H4 (cell line): ENCODE results near the gene VGF. TPM values are rescaled to one million over a fixed set of nuclear protein-coding genes. Genes with fewer than 3 reads are reported as not detected.
"Not testable (repeated sequence)": the region's sequence is repeated elsewhere in the genome, so short reads cannot be mapped to it uniquely, and the experiment has no call there.

Experiments used
- DNase-seq: peaks from one replicate; pipeline ENCODE4 v3.0.0-alpha.2; 2015; ENCODE audit warnings: low spot score
- total RNA-seq: library from RNA; depleted of rRNA; stranded (reverse); fragments of >200 nt; shearing (Covaris generic); gene quantifications from 2 replicates; pipeline ENCODE4 v1.2.3, GENCODE V29; 2014; rRNA removed

Gene VGF
- total RNA-seq: 3.6 and 7.1 TPM in 2 replicates

DNA sequence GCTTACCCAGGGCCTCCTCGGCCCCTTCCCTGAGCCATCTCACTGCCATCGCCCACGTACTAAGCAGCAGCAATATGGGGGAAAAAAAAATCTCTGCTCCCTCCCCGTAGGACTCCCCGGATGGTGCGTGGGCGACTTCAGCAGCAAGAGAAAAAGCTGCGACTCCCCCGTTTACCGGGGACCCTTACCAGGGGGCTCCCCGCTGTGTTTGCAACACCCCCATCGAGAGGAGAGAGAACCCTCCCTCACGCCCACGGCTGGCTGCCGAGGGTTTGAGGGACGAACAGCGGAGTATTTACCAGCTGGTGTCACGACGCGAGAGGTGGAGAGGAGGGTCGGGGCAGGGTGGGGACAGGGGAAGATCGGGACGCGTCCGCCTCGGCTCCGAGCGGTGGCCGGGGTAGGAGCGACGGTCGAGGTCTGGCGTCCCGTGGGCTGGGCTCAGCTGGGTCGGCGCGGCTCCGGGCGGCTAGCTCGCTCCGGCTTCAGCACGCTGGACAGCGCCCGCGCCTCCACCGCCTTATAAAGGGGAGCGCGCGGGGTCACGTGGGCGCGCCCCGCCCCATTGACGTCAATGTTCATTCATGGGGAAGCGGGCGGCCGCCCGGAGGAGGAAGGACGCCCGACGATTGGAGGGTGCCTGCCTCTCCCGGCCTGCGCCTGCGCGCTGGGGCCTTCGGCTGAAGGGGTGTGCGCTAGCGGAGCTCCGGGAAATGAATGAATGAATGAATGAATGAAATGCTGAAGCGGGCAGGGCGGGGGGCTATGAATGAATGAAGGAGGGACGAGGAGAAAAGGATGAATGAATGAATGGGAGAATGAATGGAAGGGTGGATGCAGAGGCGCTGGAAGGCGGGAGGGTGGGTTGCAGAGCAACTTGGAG lies at the start of gene VGF:
TSS of gene VGF (minus strand) at position 495 of the 883 bp plus-strand sequence. CDS start 726 bp downstream, outside the sequence.
- DNase-seq: peak; percentile 93

DNA sequence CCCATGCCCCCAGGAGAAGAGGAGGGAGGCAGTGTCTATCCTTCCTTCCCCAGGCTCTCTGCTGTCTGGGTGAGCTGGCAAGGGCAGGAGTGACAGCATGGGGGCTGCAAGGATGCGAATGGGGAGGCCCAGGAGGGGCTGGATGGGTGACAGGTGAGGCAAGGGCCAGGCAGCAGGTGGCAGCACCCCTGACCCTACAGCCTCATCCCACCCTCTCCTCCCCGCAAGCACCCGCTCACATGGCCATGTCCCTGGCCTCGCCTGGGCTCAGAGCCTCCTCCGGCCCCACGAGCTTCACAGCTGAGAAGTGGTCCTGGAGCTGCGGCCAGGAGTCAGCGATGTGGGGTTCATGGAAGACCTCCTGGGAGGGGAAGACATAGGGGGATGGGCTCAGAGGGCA lies 46.6 kb upstream of the VGF start:
- DNase-seq: no peak

DNA sequence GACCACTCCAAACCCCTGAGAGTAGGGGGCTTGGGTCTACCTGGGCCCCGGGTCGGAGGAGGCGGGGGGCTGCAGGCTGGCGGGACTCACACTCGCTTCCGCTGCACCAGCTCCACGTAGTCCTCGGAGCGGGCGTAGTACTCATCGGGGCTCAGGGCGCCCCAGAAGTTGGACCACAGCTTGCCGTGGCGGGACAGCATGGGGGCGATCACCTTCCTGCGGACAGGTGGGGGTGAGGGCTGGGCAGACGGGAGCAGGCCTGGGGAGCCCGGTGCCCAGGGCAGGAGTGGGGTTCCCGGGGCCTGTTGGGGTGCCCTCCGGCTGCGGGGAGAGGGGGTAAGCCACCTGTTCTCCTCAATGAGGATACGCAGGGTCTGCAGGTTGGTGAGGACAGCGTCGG lies 46.1 kb upstream of the VGF start:
- DNase-seq: no peak

DNA sequence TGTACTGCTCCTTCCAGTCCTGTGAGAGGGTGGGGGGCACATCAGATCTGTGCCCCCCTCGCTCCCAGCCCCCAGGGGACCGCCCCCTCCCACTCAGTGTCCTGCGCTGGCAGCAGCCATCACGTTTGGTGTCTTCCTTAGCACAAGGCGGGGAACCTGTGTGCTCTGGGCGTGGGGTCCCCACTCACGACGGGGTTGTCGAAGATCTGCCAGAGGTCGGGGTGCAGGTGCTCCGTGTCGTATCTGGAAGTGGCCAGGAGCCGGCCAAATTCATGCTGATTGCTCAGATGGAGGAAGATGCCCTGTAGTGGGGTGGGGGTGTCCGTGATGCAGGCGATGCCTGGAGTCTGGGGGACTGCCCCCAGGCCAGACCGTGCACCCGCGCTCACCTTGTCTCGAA lies 44.8 kb upstream of the VGF start:
- DNase-seq: no peak

DNA sequence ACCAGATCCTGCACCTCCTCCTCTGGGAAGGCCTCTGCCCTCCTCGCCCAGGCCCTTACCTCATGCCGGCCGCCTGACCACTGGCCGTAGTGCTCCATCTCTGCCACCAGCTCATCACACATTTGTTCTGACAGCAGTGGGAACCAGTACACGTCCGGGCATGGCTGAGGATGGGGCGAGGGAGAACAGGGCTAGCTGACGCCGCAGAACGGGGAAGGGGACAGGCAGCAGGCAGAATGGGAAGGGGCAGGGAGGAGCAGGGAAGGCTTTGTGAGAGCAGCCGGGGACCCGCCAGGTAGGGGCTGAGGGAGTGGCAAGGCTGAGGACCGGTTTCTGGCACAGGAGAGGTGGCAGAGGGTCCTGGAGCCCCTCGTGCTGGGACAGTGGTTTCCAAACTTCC lies 43.4 kb upstream of the VGF start:
- DNase-seq: no peak

DNA sequence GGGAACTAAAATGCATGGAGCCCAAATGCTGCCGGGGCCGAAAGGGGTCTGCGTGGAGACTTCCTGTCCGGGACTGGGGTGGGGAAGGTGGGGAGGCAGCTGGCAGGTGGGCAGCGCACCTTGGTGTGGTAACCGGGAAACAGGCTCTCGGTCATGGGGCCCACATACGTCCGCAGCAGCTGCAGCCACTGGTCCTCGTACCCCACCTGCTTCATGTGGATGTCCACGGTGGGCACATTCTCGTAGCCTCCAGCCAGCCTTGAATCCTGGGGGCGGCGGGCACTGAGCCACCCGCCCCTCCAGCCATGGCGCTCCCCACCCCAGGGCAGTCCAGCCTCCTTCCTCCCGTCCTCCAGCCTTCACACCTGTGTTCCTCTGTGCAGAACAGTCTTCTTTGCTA lies 42.1 kb upstream of the VGF start:
- no peak for DNase-seq

DNA sequence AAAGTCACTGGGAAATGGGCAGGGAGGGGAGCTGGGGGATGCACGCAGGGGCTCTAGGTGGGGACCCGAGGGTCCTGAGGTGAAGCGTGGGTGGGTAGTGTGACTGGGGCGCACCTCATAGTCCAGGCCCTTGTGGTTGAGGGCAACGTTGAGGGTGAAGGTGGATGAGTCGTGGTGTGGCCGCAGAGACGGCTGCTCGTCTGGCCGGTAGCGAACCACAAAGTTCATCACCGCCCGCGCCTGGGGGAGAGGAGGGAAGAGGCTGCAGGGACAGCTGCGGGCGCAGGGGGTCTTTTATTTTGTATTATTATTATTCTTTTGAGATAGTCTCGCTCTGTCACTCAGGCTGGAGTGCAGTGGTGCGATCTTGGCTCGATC lies 41.3 kb upstream of the VGF start:
- no peak for DNase-seq

DNA sequence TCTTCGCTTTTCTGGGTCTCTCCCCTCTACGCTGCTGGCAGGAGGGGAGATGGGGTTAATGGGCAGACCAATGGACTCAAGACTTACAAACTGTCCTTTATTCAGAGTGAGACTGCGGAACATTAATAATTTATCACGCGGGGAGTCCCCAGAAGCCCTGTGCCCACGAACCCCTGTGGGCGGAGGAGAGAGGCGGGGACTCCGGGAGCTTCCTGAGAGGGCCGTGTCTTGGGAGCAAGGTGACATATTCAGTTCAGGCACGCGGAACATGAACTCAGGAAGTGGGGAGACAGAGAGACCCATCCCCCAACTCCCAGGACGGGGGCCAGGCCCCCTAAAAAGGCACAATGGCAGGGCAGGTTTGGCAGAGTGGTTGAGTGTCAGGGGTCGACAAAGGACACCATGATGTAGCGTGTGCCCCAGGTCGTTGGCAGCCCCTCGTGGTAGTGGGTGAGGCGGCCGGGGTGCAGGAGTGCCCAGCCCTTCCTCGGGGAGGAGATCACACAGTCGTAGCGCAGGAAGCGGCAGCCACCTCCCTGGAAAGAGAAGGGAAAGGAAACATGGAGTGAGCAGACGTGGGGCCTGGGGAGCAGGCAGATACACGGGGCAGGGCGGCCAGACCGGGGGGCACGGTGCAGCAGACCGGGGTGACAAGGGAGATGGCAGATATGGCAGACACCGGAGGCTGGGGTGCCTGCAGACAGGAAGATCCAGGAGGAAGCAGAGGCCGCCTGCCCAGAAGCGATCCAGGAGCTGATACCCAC lies 40.7 kb upstream of the VGF start:
- DNase-seq: no peak

DNA sequence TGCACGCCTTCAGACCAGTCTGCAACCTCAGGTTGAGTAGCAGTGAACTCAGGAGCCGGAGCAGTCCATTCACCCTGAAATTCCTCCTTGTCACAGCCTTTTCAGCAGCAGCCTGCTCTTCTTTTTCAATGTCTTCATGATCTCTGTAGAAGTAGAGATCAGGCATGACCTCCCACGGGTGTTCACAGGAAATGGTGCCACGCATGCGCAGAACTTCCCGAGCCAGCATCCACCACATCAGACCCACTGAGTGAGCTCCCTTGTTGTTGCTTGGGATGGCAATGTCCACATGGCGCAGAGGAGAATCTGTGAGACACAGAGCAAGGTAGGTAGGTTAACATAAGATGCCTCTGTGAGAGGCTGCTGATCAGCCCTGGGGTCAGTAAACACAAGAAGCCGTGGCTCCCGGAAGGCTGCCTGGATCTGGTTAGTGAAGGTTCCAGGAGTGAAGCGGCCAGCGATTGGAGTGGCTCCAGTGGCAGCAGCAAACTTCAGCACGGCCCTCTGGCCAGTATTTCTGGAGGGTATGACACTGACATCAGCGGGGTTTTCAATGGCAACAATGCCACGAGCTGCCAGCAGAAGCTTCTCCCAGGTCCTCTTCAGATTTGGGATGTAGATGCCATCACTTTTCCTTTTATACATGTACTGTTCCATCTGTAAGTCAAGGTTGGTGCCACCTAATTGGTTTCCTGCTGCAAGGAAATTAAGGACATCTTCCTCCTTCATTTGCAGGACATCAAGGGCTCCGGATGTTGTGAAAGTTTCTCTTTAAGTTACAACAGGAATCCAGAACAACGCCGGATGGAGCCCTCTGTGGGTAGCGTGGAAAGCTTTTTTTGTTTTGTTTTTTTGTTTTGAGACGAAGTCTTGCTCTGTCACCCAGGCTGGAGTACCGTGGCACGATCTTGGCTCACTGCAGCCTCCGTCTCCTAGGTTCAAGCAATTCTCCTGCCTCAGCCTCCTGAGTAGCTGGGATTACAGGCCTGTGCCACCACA lies 38.7 kb upstream of the VGF start:
- DNase-seq: not testable (repeated sequence)

DNA sequence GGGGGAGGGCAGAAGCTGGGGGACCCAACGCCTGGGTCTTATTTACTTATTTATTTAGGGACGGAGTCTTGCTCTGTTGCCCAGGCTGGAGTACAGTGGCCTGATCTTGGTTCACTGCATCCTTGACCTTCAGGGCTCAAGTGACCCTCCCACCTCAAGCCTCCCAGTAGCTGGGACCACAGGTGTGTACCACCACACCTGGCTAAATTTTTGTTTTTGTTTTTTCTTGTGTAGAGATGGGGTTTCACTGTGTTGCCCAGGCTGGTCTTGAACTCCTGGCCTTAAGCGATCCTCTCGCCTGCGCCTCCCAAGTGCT lies 37.2 kb upstream of the VGF start:
- no peak for DNase-seq

DNA sequence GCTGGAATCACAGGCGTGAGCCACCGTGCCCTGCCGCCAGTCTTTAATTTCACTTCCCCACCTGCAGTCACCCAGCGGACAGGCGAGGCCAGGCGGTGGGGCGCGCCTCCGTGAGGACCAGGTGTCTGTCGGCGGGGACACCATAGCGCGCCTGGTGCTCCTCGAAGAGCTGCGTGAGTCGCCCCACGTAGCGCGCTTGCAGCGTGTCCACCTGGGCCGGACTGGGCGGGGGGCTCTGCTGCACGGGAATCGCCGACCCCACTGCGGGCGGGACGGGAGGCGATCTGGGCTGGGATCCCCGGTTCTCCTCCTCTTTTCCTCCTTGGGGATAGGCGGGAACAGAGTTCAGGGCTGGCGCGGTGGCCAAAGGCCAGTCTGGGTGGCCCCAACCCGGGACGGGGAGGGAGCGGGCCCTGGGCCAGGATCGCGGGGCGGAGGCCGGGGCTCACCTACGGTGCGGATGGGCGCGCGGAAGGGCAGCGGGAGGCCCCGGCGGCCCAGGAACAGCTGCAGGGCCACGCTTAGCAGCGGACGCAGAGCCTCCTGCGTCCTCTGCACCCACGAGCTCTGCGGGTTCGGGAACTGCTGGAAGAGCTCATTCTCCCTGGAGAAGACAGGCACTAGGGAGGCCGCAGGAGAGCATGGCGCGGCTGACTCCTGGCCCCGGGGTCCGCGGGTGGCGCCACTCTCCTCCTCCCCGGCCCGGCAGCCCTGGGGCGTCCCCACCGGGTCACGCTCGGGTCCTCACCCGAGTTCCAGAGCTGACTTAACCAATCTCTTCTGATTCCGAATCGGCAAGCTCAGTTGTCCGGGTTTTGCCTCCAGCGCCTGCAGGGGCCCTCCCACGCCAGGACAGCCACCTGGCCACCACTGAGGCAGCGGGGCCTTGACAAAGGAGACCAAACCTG lies 36.6 kb upstream of the VGF start:
- DNase-seq: no peak

DNA sequence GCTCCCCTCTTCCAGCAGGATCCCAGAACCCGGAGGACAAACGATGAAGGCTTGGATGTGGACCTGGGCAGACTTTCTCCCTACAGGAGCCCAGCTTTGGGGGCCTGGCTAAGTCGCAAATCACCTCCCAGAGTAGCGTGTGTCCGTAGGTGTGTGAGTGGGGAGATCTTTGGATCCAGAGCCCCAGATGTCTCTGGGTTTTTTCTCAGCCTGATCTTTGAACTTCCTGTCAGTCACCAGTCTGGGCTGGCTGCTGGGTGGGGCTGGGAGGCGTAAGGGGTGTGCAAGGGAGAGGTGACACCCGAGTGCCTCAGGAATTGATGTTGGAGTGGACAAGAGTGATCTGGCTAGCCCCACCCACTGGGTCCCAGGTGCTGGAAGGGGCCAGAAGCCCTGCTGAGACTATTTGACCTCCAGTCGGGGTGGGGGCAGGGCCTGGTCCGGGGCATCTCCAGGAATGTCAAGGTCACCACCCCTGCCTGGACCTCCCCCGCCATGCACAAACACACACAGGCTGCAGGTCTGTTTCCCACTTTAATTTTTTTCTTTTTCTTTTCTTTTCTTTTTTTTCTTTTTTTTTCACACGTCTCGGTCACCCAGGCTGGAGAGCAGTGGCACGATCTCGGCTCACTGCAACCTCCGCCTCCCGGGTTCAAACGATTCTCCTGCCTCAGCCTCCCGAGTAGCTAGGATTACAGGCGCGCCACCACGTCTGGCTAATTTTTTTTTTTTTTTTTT lies 35.7 kb upstream of the VGF start, which contains the start of gene MOGAT3:
TSS of gene MOGAT3 (minus strand) at position 175 of the 738 bp plus-strand sequence. CDS start 182 bp downstream, outside the sequence.
- no peak for DNase-seq

DNA sequence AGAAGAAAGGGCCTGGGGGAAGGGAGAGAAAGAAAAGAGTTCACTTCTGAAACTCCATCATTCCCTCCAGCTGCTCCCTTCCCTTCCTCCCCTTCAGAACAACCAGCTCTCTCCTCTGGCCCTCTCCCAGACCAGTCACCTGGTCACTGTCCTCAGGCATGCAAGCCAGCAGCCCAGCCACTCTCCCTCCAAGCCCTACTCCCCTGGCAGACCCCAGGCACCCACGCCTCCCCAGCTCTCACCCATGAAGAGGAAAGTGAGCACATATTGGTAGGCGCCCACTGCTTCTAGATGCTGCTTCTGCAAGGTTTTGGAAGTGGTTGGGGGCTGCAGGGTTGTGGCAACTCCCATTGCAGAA lies 35.1 kb upstream of the VGF start:
- no peak for DNase-seq

DNA sequence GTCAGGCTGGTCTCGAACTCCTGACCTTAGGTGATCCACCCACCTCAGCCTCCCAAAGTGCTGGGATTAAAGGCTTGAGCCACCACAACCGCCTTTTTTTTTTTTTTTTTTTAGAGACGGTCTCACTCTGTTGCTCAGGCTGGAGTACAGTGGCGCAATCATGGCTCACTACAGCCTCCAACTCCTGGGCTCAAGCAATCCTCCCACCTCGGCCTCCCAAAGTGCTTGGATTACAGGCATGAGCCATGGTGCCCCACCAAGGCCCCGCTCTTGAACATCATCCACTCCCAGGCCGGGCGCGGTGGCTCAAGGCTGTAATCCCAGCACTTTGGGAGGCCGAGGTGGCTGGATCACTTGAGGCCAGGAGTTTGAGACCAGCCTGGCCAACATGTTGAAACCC lies 34.2 kb upstream of the VGF start:
- not testable (repeated sequence) for DNase-seq

DNA sequence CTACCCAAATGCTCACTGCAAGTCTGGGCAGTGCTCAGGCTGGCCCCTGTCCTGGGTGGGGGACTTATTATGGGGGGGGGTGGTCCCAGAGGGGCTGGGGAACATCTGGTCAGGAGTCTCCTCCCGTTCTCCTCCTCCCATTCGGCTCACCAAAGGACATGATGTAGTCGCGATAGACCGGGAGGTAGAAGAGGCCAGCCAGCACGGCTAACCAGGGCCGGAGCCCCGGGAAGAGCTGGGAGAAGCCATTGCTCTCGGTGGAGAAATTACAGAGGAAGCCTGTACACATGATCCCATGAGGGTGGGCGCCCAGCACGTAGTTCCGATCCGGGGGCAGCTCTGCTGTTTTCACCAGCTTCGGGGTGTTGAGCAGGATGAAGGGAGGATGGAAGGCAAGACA lies 33.1 kb upstream of the VGF start:
- no peak for DNase-seq

DNA sequence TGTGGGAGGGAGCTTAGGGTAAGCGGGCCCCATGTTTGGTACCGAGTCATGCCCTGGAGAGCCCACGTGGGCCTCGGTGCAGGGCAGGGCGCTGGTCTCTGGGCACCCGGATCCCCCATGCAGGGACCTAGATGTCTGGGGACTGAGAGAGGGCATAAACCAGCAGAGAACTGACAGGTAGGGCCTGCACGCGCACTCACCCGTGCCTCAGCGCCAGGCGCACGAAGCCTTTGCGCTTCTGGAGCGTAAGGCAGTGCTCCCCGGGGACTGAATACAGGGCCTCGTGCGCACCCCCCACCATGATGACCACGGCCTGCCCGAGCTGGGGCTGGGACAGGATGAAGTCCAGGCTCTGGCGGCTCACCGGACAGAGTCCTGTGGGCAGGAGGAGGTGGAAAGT lies 32.6 kb upstream of the VGF start:
- DNase-seq: no peak

DNA sequence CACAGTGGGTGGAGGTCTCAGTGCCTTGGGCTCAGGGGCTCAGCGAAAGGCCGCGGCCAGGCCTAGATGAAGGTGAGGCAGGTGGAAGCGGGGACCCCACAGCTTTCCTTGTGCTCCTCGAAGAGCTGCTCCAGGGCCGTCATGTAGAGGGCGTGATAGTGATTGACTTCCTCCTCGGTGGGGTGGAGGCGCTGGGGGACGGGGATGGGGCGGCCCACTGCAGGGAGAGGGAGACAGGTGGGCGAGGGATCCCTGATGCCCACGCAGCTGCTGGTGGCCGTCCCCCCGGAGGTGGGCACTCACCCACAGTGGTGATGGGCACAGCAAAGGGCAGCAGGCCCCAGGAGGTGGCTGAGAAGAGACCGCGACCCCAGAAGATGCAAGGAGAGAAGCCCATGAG lies 30.5 kb upstream of the VGF start:
- no peak for DNase-seq

DNA sequence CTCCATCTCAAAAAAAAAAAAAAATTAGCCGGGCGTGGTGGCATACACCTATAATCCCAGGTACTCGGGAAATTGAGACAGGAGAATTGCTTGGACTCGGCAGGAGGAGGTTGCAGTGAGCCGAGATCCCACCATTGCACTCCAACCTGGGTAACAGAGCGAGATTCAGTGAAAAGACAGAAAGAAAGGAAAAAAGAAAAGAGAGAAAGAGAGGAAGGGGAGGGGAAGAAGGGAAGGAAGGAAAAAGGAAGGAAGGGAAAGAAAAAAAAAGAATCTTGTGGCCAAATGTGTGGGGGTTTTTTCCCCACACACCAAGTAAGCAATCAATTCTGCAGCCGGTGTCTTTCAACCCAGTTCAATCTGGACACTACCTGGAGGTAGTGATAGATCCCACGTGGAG lies 23.7 kb upstream of the VGF start:
- no peak for DNase-seq

DNA sequence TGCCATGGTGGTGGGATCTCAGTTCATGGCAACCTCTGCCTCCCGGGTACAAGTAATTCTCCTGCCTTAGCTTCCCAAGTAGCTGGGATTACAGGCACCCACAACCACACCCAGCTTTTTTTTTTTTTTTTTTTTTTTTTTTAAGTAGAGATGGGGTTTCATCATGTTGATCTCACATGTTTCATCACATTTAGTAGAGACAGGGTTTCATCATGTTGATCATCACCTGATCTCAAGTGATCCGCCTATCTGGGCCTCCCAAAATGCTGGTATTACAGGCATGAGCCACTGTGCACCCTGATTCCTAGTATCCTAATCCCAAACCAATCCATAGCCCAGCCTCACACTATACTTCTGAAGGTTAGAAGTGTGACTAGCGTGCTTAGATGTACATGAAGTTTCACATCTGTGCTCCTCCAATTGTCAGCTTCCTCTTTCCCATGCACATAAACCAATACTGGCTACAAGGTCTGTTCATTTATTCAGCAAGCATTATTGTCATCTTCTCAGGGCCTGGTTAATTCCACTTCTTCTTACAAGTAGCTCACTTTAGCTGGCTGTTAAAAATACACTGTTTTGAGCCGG lies 21.6 kb upstream of the VGF start:
- no peak for DNase-seq

DNA sequence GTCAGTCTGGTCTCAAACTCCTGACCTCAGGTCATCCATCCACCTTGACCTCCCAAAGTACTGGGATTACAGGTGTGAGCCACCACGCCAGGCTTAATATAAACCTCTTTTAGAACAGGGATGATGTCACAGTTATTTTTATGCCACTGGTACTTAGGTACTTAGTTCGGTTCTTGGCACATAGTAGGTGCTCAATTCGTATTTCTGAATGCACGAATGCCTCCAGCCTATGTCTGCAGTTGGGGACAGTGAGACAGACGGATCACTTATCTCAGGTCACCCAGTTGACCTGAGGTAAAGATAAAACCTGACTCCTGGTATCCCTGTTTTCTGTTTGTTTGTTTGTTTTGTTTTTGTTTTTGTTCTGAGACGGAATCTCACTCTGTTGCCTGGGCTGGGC lies 20.8 kb upstream of the VGF start:
- no peak for DNase-seq
